ENCODE results near the gene CD6.
"Not testable (repeated sequence)": the region's sequence is repeated elsewhere in the genome, so short reads cannot be mapped to it uniquely, and the experiment has no call there.

Gene CD6

GRCh38 chr11:61049859-61050258, 78.4 kb downstream of the CD6 start:
- ATAC-seq (no peak), DNase-seq (no peak)
- peak overlapping the region in 1 of 2 donors; percentile 41 for H3K27ac Mint-ChIP-seq
- H3K4me1 Mint-ChIP-seq: peaks cover 62% of the 10 kb centered on the region
- H3K9me3 Mint-ChIP-seq: no peaks in the 10 kb centered on the region
- H3K27me3 Mint-ChIP-seq: no peaks in the 10 kb centered on the region
- peak overlapping the region in 1 of 2 donors; percentile 7 for H3K4me3 Mint-ChIP-seq

DNA sequence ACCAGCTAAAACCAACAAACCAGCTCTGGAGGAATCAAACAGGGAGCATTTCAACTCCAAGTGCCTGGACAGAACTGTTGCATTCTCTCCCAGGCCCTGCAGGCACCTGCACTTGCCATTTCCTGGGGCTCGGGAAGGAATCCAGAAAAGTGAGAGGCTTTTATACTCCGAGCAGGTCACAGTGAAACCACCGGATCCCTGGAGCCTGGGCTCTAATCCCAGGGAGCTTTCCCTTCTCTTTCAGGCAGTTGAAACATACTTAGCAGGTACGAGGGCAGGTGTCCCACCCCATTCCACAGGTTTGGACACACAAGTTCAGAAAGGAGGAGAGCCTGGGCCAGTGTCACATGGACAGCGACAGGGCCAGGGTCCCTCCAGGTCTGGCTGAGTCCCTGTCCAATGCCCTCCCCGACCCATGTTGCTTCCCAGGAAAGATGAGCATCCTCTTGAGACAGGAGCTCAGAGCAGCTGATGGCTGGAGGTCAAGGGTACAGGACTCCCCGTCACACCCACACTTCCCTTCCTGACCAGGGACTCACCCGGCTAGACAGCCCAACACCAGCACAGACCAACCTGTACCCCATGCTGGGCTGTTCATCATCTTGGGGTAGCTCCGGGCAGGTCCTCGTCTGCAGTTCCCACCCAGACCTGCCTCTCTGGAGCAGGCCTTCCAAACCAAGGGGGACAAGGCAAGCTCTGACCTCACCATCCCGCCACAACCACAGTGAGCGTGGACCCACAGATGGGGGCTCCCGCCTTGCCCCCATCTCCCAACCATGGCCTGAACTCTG, 80.9 kb downstream of the CD6 start:
- Mint-ChIP-seq H3K4me1 (peaks cover 79% of the 10 kb centered on the region), H3K9me3 (no peaks in the 10 kb centered on the region), H3K27ac (no peak overlapping the region), H3K27me3 (no peaks in the 10 kb centered on the region), H3K4me3 (no peak overlapping the region)
- DNase-seq: no peak
- ATAC-seq: no peak

GRCh38 chr11:61053191-61053590, 81.7 kb downstream of the CD6 start:
- ATAC-seq (no peak), DNase-seq (no peak)
- Mint-ChIP-seq H3K27ac (no peak overlapping the region), H3K4me1 (peaks cover 77% of the 10 kb centered on the region), H3K4me3 (no peak overlapping the region), H3K9me3 (no peaks in the 10 kb centered on the region), H3K27me3 (no peaks in the 10 kb centered on the region)

DNA sequence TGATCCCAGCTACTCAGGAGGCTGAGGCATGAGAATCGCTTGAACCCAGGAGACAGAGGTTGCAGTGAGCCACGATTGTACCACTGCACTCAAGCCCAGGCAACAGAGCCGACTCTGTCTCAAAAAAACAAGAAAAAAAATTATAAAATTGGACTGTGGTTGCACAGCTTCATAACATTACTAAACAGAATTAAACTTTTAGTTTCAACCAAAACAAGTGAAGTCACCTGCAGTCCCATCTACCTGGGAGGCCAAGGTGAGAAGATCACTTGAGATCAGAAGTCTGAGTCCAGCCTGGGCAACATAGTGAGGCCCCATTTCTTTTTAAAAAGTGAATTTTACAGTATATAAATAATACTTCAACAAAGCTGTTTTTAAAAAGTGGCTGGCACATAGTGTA, 83.0 kb downstream of the CD6 start:
- H3K9me3 Mint-ChIP-seq: no peaks in the 10 kb centered on the region
- no peak overlapping the region for H3K4me3 Mint-ChIP-seq
- peak; percentile 27 for ATAC-seq
- DNase-seq: no peak
- peaks cover 76% of the 10 kb centered on the region for H3K4me1 Mint-ChIP-seq
- H3K27me3 Mint-ChIP-seq: no peaks in the 10 kb centered on the region
- no peak overlapping the region for H3K27ac Mint-ChIP-seq

GRCh38 chr11:61054927-61055562, 83.6 kb downstream of the CD6 start:
- Mint-ChIP-seq H3K4me3 (no peak overlapping the region), H3K9me3 (no peaks in the 10 kb centered on the region), H3K27me3 (no peaks in the 10 kb centered on the region), H3K4me1 (peaks cover 75% of the 10 kb centered on the region), H3K27ac (no peak overlapping the region)
- ATAC-seq (peak; percentile 59), DNase-seq (no peak)

DNA sequence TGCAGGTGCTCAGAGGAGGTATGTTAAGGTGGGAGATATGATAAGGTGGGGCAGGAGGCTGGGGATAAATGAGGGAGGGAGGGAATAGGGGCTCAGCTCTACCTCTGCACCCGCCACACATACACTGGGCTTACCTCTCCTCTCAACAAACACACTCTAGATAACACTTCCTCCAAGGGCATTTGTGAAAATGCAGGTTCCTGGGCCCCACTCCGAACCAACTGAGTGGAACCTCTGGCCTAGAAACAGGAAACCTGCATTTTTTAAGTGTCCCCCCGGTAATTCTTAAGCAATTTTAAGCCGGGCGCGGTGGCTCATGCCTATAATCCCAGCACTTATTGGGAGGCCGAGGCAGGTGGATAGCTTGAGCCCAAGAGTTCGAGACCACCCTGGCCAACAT, 84.3 kb downstream of the CD6 start:
- ATAC-seq: no peak
- Mint-ChIP-seq H3K4me3 (no peak overlapping the region), H3K27me3 (no peaks in the 10 kb centered on the region), H3K27ac (no peak overlapping the region), H3K9me3 (no peaks in the 10 kb centered on the region), H3K4me1 (peaks cover 76% of the 10 kb centered on the region)
- no peak for DNase-seq

DNA sequence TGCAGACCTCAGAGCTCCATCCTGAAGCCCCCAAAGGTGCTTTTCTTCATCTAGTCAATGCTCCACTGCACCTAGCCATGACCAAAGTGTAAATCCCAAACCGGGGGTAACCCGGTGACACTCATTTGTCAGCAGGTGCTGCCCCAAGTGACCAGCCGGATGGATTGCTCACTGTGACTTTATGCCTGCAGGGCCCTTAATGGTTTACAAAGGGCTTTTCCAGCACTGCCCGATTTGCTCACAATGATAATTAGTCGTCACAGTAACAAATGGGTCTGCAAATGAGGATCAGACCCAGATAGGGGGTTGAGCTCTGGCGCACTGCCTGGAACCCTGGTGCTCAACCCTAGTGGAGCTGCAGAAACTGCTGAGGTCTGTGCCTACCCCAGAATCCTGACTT, 85.1 kb downstream of the CD6 start:
- no peak overlapping the region for H3K4me3 Mint-ChIP-seq
- no peaks in the 10 kb centered on the region for H3K27me3 Mint-ChIP-seq
- H3K27ac Mint-ChIP-seq: no peak overlapping the region
- H3K4me1 Mint-ChIP-seq: peaks cover 84% of the 10 kb centered on the region
- ATAC-seq (no peak), DNase-seq (no peak)
- no peaks in the 10 kb centered on the region for H3K9me3 Mint-ChIP-seq

DNA sequence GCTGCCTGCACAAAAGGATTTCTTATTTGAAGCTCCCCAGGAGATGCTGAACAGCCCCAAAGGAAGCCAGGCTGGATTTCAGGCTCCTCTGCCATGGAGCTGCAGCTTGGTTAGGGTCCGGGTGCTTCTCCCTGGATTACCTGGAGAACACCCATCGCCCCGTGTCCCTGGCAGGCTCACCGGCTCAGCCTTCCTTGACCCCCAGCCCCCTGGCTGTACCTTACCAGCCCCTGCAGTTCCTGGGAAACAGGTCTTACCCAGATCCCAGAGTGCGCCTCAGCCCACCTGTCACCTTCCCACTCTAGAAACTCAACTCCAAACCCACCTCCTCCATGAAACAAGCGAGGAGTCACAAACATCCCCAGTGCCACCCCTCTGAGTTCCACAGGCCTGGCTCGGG, 85.5 kb downstream of the CD6 start:
- Mint-ChIP-seq H3K9me3 (no peaks in the 10 kb centered on the region), H3K4me3 (no peak overlapping the region), H3K27me3 (no peaks in the 10 kb centered on the region), H3K4me1 (peaks cover 87% of the 10 kb centered on the region), H3K27ac (no peak overlapping the region)
- ATAC-seq: no peak
- no peak for DNase-seq

GRCh38 chr11:61057615-61058014, 86.1 kb downstream of the CD6 start:
- peak overlapping the region in 1 of 2 donors; percentile 27 for H3K27ac Mint-ChIP-seq
- no peaks in the 10 kb centered on the region for H3K27me3 Mint-ChIP-seq
- peaks cover 87% of the 10 kb centered on the region for H3K4me1 Mint-ChIP-seq
- no peaks in the 10 kb centered on the region for H3K9me3 Mint-ChIP-seq
- ATAC-seq: no peak
- DNase-seq: no peak
- no peak overlapping the region for H3K4me3 Mint-ChIP-seq

GRCh38 chr11:61058583-61059259, 87.2 kb downstream of the CD6 start:
- DNase-seq: no peak
- ATAC-seq: no peak
- Mint-ChIP-seq H3K27ac (peak overlapping the region in 1 of 2 donors; percentile 13), H3K4me3 (peak overlapping the region in 1 of 2 donors; percentile 45), H3K4me1 (peaks cover 87% of the 10 kb centered on the region), H3K27me3 (no peaks in the 10 kb centered on the region), H3K9me3 (no peaks in the 10 kb centered on the region)

DNA sequence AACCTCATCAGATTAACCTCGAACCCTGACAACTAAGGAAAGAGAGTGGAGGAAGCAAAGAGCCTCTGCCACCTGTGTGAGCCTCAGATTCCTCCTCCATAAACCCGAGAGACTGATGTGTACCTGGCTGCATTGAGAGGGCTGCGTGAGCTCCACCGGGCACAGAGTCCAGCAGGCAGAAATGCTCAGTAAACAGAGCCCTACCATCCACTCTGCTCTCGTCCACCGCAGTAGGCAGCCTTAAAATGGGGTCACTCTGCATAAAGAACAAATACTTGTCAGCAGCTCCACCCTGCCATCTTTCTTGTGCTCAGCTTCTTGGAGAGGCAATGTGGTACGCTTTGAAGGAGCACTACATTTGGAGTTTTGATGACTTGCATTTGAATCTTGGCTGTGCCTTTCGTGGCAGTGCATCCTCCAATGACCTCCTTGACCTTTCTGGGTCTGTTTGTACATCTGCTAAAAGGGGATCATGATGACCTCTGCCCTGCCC, 87.8 kb downstream of the CD6 start:
- Mint-ChIP-seq H3K4me1 (peaks cover 87% of the 10 kb centered on the region), H3K9me3 (no peaks in the 10 kb centered on the region), H3K4me3 (no peak overlapping the region), H3K27ac (peak overlapping the region in 1 of 2 donors; percentile 13), H3K27me3 (no peaks in the 10 kb centered on the region)
- no peak for DNase-seq
- no peak for ATAC-seq

DNA sequence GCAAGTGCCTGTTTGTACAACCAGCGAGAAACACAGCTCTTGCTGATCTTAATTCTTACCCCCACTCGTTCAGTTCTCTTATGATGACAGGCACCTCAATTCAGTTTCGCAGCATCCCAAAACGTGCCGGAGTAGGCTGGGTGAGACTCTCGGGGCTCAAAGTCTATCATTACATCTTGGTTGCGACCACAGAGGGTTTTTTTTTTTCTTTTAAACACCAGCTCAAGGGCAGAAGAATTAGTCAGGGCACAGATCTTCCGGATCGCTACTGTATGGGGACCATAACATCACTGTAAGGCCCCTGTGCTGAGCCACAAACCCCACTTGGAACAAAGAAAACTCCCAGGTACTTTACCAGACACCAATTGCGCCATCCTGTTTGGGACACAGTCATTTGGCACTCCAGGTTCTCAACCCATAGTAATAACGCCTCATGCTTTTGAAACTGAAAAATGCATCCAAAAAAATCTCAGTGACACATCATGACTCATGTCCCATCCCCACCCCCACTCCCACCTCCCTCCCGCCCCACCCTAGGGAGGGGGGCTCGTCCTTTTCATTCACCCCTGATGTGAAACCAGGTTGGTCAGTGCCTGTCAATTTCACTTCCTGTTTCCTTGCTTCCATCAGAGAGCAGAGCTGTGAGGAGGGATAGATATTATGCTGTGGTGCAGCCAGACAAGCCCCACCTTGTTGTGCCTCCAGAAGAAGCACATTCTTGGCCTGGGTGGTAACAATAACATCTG, 89.8 kb downstream of the CD6 start:
- ATAC-seq (peak; percentile 94), DNase-seq (peak; percentile 87 to 95)
- Mint-ChIP-seq H3K4me3 (peak overlapping the region; percentile 86 to 87), H3K27me3 (no peaks in the 10 kb centered on the region), H3K4me1 (peaks cover 92% of the 10 kb centered on the region), H3K27ac (peak overlapping the region; percentile 93 to 98), H3K9me3 (no peaks in the 10 kb centered on the region)

GRCh38 chr11:61062181-61062930, 90.9 kb downstream of the CD6 start:
- ATAC-seq (no peak), DNase-seq (peak in 1 of 2 donors; percentile 11)
- H3K27ac Mint-ChIP-seq: peak overlapping the region; percentile 4 to 22

GRCh38 chr11:61065236-61065635, 93.8 kb downstream of the CD6 start:
- Mint-ChIP-seq H3K4me1 (peaks cover 98% of the 10 kb centered on the region), H3K4me3 (peak overlapping the region; percentile 47 to 70)
- DNase-seq: peak in 1 of 2 donors; percentile 7
- not testable (repeated sequence) for ATAC-seq, H3K9me3 Mint-ChIP-seq, H3K27ac Mint-ChIP-seq, H3K27me3 Mint-ChIP-seq

More at GRCh38 chr11:61062181-61062930, 90.9 kb downstream of the CD6 start:
- Mint-ChIP-seq H3K27me3 (no peaks in the 10 kb centered on the region), H3K4me1 (peaks cover 92% of the 10 kb centered on the region), H3K4me3 (no peak overlapping the region), H3K9me3 (no peaks in the 10 kb centered on the region)

All from stimulated activated naive CD8-positive, alpha-beta T cell treated with anti-CD3 and anti-CD28 coated beads, Interleukin-15, amount 100 ng/mL, for 72 hours (primary cell).